ENCODE data around the gene MAPK6.

- TF ChIP-seq ZNF274 (IDR thresholded peaks at IDR 0.05; ENCODE audit: borderline replicate concordance, low read depth, low read length) (no peak), CTCF (IDR thresholded peaks at IDR 0.05 in 2 of 3, conservative IDR thresholded peaks at IDR 0.05 in 1 of 3; ENCODE audit: insufficient read depth in 2 of 3, low read depth in 1 of 3, low read length in 3 of 3) (no peak), BDP1 (IDR thresholded peaks at IDR 0.05; ENCODE audit: insufficient read depth, insufficient read length) (no peak), ZBTB33 (CRISPR knock-in tag; IDR thresholded peaks at IDR 0.05) (no peak), KLF1 (tag; IDR thresholded peaks at IDR 0.05) (no peak), ZFP30 (CRISPR knock-in tag; IDR thresholded peaks at IDR 0.05; ENCODE audit: borderline replicate concordance) (no peak), NFIC (IDR thresholded peaks at IDR 0.05) (no peak), POLR2A (conservative IDR thresholded peaks at IDR 0.05) (no peak), RBFOX2 (IDR thresholded peaks at IDR 0.05; ENCODE audit: low read depth, low read length) (no peak)
Measured at GRCh38 chr15:52094811-52095584, 76.0 kb downstream of the MAPK6 start.

All from K562 (cell line).